Measurements from ENCODE around the gene SYCN. TPM values are rescaled to one million over a fixed set of nuclear protein-coding genes. Genes with fewer than 3 reads are reported as not detected.

The SYCN gene
- total RNA-seq, 2 donors from 2014 or later, result not detected

DNA sequence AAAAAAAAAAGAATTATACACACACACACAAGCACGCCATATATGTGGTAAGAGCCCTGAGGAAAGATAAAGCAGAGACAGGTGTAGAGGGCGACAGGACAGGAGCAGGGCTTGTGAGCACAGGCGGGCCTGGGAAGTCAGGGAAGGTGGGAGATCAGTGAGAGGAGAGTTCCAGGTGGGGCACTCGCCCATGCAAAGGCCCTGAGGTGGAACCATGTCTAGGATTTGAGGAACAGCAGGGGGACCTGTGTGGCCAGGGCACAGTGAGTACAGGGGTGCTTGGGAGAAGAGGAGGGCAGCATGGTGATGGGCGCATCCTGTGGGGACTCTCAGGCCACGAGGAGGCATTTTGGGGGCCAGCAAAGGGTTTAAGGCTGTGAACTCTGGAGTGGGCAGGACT is 39.8 kb downstream of the SYCN start:
- H3K27ac Mint-ChIP-seq, result no peak overlapping the region
- ATAC-seq (replicated peaks), result no peak
- no peaks in the 10 kb centered on the region for H3K27me3 Mint-ChIP-seq
- peaks cover 6% of the 10 kb centered on the region for H3K4me1 Mint-ChIP-seq
- no peaks in the 10 kb centered on the region for H3K9me3 Mint-ChIP-seq
- H3K4me3 Mint-ChIP-seq, result no peak overlapping the region
- peaks cover 8% of the 10 kb centered on the region for H3K36me3 Mint-ChIP-seq (ENCODE audit: low read depth)

- H3K4me1 Mint-ChIP-seq, result peaks cover 6% of the 10 kb centered on the region
- H3K9me3 Mint-ChIP-seq, result no peaks in the 10 kb centered on the region
- H3K27ac Mint-ChIP-seq, result no peak overlapping the region
- no peak overlapping the region for H3K4me3 Mint-ChIP-seq
- peaks cover under 1% of the 10 kb centered on the region for H3K36me3 Mint-ChIP-seq (ENCODE audit: low read depth)
- no peak for ATAC-seq (replicated peaks)
- H3K27me3 Mint-ChIP-seq, result no peaks in the 10 kb centered on the region
Measured at GRCh38 chr19:39163621-39164020, 40.4 kb downstream of the SYCN start.

DNA sequence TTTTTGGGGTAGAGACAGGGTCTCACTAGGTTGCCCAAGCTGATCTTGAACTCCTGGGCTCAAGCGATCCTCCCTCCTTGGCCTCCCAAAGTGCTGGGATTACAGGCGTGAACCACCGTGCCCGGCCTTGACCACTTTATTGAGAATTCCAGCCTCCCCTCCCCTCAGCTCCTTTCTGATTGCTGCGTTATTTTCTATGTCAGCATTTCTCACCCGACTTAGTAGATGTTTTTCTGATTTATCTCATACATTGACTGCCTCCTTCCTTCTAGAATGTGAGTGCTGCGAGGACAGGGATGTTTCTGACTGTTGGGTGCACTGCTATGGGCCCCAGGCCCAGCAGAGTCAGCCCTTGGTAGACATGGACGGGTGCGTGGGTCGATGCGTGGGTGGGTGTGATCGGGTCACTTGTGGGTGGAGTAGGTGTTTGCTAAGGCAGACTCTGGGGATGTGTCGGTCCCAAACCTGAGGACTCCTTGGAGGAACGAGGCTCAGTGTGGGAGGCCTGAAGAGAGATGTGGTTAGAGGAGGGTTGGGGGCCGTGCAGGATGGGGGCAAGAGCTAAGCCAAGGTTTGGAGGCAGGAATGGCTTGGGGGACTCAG is 41.5 kb downstream of the SYCN start:
- Mint-ChIP-seq H3K4me3 (no peak overlapping the region), H3K36me3 (ENCODE audit: low read depth) (no peaks in the 10 kb centered on the region), H3K9me3 (no peaks in the 10 kb centered on the region), H3K27me3 (no peaks in the 10 kb centered on the region), H3K4me1 (peaks cover 12% of the 10 kb centered on the region), H3K27ac (peak overlapping the region; percentile 62)
- no peak for ATAC-seq (replicated peaks)

DNA sequence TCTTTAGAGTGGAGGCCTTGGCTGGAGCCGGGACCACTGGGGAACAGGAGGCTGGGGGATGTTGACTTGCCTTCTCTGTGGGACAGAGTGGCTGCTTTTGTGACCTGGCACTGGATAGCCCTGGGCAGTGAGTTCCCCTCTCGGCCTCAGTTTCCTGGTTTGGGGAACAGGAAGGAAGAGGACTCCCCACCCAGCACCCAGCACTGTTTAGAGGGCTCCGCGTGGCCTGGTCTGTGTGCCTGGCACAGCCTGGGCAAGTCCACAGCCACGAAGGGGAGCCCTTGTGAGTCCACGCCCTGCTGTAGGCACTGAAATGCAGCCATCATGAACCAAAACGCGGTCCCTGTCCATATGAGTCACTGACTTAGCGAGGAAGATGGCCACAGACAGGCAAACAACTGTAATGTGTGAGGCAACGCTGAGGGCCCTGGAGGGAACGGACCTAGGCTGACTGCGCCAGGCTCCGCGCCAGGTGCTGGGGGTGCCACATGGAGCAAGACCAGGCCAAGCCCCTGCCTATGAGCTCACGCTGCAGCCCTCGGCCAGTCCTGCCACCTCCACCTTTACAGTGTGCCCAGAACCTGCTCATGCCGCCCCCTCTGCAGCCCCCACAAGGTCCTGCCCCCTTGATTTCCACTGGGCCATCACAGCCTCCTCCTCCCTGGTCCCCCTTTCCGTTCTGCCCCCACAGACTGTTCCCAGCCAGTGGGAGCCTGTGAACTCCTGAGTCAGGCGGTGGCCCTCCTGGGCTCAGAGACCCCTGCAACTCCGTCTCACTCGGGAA is 43.0 kb downstream of the SYCN start:
- Mint-ChIP-seq H3K4me1 (peaks cover 13% of the 10 kb centered on the region), H3K9me3 (no peaks in the 10 kb centered on the region), H3K27me3 (no peaks in the 10 kb centered on the region), H3K27ac (no peak overlapping the region), H3K36me3 (ENCODE audit: low read depth) (no peaks in the 10 kb centered on the region), H3K4me3 (no peak overlapping the region)
- no peak for ATAC-seq (replicated peaks)

DNA sequence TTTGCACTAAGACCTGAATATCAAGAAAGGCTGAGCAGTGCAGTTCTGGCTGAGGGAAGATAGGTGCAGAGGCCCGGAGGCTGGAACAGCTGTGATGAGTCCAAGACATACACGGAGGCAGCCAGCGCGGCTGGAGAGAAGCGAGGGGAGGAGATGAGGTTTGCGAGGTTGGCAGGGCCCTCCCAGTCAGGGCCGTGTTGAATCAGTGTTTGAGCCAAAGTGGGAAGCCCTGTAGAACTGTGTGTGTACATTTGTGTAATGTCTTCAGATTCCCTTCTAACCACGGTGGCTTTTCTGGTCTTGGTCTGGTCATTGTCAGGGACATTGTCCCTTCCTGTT is 43.6 kb downstream of the SYCN start:
- Mint-ChIP-seq H3K9me3 (no peaks in the 10 kb centered on the region), H3K36me3 (ENCODE audit: low read depth) (no peaks in the 10 kb centered on the region), H3K27ac (no peak overlapping the region), H3K4me3 (no peak overlapping the region), H3K4me1 (peaks cover 13% of the 10 kb centered on the region), H3K27me3 (no peaks in the 10 kb centered on the region)
- ATAC-seq (replicated peaks), result no peak

DNA sequence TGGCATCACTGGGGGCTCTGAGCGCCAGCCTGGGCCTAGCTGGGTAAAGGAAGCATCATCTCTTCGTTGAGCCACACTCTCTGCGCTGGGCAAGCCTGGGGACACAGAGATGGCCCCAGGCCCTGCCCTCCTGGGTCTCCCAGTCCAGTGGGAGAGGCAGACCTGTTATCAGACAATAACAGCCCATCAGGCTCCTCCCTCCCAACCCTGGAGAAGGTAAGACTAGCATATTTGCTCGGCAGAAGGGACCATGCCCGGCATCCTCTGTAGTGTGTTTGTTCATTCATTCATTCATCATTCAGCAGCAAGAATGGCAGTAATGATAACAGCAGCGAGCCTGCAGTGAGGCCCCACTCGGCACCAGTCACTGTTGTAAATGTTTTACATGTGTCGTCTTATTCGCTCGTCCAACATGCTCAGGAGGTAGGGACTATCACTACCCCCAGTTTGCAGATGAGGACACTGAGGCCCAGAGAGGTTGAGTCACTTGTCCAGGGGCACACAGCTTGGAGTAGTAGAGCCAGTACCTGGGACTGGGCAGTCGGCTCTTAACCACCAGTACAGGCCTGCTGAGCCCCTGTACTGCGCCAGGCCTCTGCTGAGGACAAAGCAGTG is 45.3 kb downstream of the SYCN start:
- ATAC-seq (replicated peaks), result no peak
- H3K27ac Mint-ChIP-seq, result no peak overlapping the region
- H3K4me1 Mint-ChIP-seq, result peaks cover 18% of the 10 kb centered on the region
- no peaks in the 10 kb centered on the region for H3K9me3 Mint-ChIP-seq
- H3K4me3 Mint-ChIP-seq, result no peak overlapping the region
- no peaks in the 10 kb centered on the region for H3K27me3 Mint-ChIP-seq
- no peaks in the 10 kb centered on the region for H3K36me3 Mint-ChIP-seq (ENCODE audit: low read depth)

DNA sequence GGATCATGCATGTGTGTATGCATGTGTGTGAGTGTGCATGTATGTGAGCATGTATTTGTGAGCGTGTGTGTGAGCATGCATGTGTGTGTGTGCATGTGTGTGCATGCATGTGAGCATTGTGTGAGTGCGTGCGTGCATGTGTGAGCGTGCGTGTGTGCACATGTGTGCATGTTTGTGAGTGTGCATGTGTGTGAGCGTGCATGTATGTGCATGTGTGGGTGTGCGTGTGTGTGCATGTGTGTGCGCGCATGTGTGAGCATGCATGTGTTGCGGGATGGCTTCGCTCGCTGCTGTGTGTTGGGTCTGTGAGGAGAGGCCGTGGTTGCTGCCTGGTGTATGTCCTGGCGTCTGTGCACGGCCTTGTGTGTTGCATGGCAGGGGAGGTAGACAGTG is 46.1 kb downstream of the SYCN start:
- Mint-ChIP-seq H3K36me3 (ENCODE audit: low read depth) (no peaks in the 10 kb centered on the region), H3K4me1 (peaks cover 20% of the 10 kb centered on the region), H3K9me3 (no peaks in the 10 kb centered on the region), H3K27ac (no peak overlapping the region), H3K4me3 (no peak overlapping the region), H3K27me3 (no peaks in the 10 kb centered on the region)
- ATAC-seq (replicated peaks), result no peak

DNA sequence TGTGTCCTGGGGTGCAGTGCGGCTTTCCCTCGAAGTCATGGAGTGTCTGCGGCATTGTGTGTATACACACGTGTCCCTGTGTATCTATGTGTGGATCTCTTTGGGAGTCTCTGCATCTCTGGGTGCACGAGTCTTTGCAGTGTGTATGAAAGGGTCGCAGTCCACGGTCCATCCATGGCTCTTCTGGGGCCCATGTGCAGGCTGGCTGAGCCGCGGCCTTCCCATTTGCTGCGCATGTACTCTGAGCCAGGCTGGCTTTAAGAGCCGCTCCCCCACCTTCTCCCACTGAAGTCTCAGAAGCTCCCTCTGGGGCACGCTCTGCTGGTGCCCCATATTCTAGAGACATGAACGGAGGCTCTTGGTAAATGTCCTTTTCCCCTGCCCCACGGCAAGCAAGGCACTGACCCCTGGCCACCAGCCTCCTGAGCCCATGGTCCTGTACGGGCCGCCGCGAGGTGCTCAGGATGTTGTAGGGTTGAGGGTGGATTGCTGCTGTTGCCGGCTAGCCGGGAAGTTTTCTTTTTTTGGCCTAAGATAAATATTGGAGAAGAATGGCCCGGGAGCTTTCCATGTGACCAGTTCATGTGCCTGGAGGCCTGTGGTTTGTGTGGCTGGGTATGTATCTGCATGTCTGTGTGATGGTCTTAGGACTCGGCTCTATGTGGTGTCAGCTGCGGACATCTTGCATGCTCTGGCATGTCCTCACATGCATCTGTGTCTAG is 46.6 kb downstream of the SYCN start:
- no peak for ATAC-seq (replicated peaks)
- Mint-ChIP-seq H3K9me3 (no peaks in the 10 kb centered on the region), H3K4me3 (no peak overlapping the region), H3K27me3 (no peaks in the 10 kb centered on the region), H3K27ac (no peak overlapping the region), H3K4me1 (peaks cover 15% of the 10 kb centered on the region), H3K36me3 (ENCODE audit: low read depth) (no peaks in the 10 kb centered on the region)

DNA sequence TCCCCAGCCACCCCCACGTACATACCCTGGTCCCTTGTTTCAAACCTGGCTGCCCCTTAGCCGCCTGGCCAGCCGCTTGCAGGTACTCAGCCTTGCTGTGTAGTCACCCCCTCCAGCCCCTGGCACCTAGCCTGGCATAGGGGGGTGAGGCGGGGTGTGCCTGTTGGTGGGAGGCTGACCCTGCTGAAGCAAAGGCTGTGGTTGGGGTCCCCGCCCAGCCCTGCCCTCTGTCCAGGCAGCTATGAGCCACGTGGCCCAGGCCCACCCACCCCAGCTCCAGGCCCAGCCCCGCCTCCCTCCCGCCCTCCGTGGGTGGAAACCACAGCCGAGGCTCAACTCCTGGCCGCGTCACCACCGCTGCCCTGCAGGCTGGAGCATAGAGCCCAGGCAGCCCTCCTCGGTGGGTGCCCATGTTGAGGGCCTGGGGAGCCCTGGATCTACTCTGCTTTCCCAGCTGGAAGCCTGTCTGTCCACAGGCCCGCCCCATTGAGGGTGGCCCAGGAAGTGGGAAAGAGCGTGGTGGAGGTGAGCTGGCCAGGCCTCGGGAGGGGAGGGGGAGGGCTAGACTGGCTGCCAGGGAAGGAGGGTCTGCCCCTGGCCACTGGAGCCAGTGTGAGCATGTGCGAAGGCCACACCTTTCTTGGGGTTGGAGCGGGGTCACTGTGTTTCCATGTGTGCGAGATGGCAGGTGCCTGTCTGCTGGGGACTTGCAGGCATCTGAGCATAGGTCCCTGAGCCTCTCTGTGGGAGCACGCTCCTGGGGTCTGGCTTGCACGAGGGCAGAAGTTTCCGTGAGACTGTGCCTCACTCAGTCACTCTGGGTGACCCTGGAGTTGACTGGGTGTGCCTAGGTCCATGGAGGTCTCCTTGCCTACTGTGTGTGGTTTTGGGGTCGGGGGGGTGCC is 47.5 kb downstream of the SYCN start:
- Mint-ChIP-seq H3K9me3 (no peaks in the 10 kb centered on the region), H3K27me3 (no peaks in the 10 kb centered on the region), H3K36me3 (ENCODE audit: low read depth) (no peaks in the 10 kb centered on the region), H3K4me3 (no peak overlapping the region), H3K4me1 (peaks cover 13% of the 10 kb centered on the region), H3K27ac (no peak overlapping the region)
- peak; percentile 44 for ATAC-seq (replicated peaks)

GRCh38 chr19:39155741-39156140 is 48.3 kb downstream of the SYCN start:
- Mint-ChIP-seq H3K9me3 (no peaks in the 10 kb centered on the region), H3K36me3 (ENCODE audit: low read depth) (no peaks in the 10 kb centered on the region), H3K4me1 (peaks cover 13% of the 10 kb centered on the region), H3K4me3 (no peak overlapping the region), H3K27me3 (no peaks in the 10 kb centered on the region), H3K27ac (no peak overlapping the region)
- no peak for ATAC-seq (replicated peaks)

DNA sequence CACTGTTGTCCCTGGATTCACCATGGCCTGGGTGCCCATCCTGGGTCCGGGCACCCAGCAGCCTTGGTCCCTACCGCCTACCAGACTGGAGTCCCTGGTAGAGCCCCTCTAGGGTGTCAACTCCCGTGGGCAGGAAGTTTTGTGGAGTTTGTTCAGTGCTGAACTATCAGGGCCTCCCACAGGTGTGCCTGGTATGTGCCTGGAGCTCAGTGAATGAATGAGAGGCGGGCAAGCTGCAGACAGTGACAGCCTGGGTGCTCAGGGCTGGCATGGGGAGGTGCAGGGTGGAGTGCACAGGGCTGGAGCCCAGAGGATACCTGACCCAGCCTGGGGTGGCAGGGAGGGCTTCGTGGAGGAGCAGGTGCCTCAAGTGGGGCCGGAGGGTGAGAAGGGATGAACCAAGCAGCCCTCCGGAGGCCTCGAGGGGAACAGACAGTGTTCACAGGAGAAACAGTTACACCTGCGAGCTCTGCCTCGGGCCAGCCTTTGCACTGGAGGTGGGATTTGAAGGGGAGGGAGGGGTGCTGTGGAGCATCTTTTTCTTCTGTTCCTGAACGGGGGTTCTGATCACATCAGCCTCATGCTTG is 48.9 kb downstream of the SYCN start:
- Mint-ChIP-seq H3K27ac (no peak overlapping the region), H3K36me3 (ENCODE audit: low read depth) (no peaks in the 10 kb centered on the region), H3K27me3 (no peaks in the 10 kb centered on the region), H3K9me3 (no peaks in the 10 kb centered on the region), H3K4me3 (no peak overlapping the region), H3K4me1 (peaks cover 13% of the 10 kb centered on the region)
- no peak for ATAC-seq (replicated peaks)

- Mint-ChIP-seq H3K36me3 (ENCODE audit: low read depth) (no peaks in the 10 kb centered on the region), H3K27me3 (no peaks in the 10 kb centered on the region), H3K9me3 (no peaks in the 10 kb centered on the region), H3K4me1 (peaks cover 13% of the 10 kb centered on the region), H3K4me3 (no peak overlapping the region), H3K27ac (no peak overlapping the region)
- ATAC-seq (replicated peaks), result no peak
Measured at GRCh38 chr19:39154629-39155100, 49.4 kb downstream of the SYCN start.

- Mint-ChIP-seq H3K4me3 (no peak overlapping the region), H3K36me3 (ENCODE audit: low read depth) (no peaks in the 10 kb centered on the region), H3K9me3 (no peaks in the 10 kb centered on the region), H3K27ac (no peak overlapping the region), H3K27me3 (no peaks in the 10 kb centered on the region), H3K4me1 (peaks cover 13% of the 10 kb centered on the region)
- ATAC-seq (replicated peaks), result no peak
Measured at GRCh38 chr19:39154100-39154628, 49.9 kb downstream of the SYCN start.
